ENCODE data around the gene FOXJ3.

- TF ChIP-seq, protein P1, sequence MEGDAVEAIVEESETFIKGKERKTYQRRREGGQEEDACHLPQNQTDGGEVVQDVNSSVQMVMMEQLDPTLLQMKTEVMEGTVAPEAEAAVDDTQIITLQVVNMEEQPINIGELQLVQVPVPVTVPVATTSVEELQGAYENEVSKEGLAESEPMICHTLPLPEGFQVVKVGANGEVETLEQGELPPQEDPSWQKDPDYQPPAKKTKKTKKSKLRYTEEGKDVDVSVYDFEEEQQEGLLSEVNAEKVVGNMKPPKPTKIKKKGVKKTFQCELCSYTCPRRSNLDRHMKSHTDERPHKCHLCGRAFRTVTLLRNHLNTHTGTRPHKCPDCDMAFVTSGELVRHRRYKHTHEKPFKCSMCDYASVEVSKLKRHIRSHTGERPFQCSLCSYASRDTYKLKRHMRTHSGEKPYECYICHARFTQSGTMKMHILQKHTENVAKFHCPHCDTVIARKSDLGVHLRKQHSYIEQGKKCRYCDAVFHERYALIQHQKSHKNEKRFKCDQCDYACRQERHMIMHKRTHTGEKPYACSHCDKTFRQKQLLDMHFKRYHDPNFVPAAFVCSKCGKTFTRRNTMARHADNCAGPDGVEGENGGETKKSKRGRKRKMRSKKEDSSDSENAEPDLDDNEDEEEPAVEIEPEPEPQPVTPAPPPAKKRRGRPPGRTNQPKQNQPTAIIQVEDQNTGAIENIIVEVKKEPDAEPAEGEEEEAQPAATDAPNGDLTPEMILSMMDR (IDR thresholded peaks at IDR 0.05) = no peak
- TF ChIP-seq POLR2A (IDR thresholded peaks at IDR 0.05) (no peak), EP300 (IDR thresholded peaks at IDR 0.05) (no peak)
These were observed 36.5 kb downstream of the FOXJ3 start for GRCh38 chr1:42298520-42298919.
